Hypothalamus (tissue), 51 donors: Measurements from ENCODE around the gene OLIG3.

Experiments
- DNase-seq, 51 donors: peaks; one replicate each; lab custom pipeline; 2025; lab: John Stamatoyannopoulos, UW

OLIG3 gene

DNA sequence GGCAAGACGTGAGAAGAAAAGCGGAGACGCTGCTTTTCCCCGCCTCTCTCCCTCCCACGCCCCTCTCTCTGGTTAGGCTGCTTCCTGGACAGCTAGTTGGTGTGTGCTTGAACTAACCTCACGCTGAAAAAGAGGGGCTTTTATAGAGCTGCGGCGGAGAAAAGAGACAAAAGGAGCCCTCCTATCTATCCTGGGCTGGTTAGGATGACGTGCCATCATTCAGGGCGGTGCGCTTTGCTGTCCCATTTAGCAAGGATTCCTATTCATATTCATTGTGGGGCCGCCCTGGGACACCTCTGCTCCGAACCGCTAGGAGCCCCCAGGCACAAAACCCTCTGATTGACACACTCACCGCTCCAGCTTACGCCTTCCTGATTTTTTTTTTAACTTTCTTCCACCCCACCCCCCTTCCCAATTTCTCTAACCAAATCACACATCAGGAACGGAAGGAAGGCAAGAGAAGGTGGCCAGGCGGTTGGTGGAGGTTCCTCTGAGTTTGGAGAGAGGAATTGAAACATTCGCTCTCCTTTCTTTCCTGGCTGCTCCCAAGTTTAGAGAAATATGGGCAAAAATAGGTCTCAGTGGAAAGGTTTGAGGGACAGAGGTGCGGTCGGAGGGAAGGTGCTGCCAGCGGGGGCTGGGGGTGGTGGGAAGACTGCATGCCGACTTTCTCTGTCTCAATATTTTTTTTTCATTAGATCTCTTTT is at the start of gene OLIG3:
Gene OLIG3, minus strand, starts transcription at position 114 of the 707 bp plus-strand sequence. CDS start 224 bp downstream, outside the sequence.
- no peak for DNase-seq

- no peak for DNase-seq
Observed at GRCh38 chr6:137543114-137543513, 48.9 kb upstream of the OLIG3 start.

- DNase-seq, result no peak
Observed at GRCh38 chr6:137542713-137543112, 48.5 kb upstream of the OLIG3 start.

- no peak for DNase-seq
Observed at GRCh38 chr6:137541534-137542063, 47.4 kb upstream of the OLIG3 start.

DNA sequence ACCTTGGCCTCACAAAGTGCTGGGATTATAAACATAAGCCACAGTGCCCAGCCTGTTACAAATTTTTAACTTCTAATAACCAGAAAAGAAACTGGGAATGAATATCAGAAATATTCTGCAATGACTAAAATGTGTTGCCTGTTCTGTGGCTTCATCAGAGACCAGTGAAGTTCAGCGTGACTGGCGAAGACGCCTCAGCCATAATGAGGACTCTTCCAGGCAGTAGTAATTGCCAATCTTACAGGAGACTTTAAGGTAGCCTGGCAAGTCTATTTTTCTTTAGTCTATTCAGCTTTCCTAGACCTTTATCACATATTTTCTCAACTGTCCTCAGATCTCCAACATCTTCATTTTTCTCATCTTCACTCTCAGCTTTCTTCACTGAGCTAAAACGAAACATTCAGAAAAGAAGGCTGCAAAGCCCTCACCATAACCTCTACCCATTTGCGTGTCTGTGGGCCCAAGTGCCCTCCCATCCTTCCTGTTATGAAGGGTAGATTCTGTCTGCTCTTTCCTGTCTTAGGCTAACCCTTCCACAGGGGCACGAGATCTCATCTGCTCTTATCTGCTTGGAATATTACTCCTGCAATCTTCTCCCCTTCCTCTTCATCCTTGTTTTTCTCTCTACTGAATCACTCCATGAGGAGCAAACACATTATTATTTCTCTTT is 42.0 kb upstream of the OLIG3 start:
- DNase-seq, result no peak

GRCh38 chr6:137531376-137532092 is 37.3 kb upstream of the OLIG3 start:
- no peak for DNase-seq

DNA sequence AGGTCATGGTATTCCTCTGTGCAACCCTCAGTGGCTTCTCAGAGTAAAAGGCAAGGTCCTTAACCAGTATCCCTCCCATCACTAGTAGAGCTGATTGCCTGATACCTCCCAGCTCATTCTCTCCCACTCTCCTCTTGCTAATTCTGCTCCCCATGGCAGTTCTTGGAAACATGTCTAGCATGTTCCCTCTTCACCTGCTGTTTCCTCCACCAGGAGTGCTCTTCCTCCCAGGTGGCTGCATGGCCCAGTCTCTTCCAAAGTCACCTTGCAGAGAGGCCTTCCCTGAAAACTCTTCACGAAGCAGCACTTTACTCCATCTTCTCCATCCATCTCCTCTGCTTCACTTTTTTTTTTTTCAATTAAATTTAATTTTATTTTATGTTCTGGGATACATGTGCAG is 36.2 kb upstream of the OLIG3 start:
- no peak for DNase-seq

DNA sequence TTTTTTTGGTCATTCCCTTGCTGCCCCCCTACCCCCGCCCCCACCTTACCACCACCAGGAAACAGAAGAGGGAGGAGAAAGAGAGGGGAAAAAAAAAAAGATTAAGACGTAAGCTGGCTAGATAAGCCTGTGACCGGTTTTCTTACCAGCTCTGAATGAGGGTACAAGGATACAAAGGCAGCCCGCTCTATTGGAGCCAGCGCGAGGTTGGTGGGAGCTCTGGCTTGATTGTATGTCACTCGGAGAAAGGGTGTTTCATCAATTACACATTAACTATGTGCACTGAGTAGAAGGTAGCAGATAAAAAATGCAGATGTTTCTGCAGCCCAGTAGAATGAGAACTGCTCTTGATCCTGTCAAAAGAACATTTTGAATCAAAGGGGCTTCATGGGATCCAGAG is 28.6 kb upstream of the OLIG3 start:
- DNase-seq, result no peak

GRCh38 chr6:137522198-137522798 is 28.1 kb upstream of the OLIG3 start:
- DNase-seq, result no peak

DNA sequence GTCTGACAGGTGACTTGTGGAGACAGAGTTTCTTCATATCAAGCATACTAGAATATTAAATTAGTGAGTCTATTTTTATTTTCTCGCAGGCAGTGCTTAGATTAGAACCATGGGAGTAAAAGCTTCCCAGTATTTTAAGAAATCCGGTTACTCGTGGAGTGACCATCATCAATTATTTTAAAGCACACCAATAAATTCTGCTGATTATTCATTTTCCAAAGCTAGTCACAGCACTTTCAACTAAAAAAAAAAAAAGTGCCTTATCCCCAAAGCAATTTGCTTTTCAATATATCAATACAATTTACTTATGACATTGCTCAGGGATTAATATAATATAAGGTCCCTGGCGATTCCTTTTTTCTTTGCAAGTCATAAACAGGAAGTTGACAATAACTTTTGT is 26.3 kb upstream of the OLIG3 start:
- no peak for DNase-seq

- DNase-seq, result no peak
Observed at GRCh38 chr6:137519629-137520176, 25.5 kb upstream of the OLIG3 start.

GRCh38 chr6:137518386-137518983 is 24.3 kb upstream of the OLIG3 start:
- DNase-seq, result no peak

GRCh38 chr6:137514418-137514817 is 20.2 kb upstream of the OLIG3 start:
- no peak for DNase-seq

DNA sequence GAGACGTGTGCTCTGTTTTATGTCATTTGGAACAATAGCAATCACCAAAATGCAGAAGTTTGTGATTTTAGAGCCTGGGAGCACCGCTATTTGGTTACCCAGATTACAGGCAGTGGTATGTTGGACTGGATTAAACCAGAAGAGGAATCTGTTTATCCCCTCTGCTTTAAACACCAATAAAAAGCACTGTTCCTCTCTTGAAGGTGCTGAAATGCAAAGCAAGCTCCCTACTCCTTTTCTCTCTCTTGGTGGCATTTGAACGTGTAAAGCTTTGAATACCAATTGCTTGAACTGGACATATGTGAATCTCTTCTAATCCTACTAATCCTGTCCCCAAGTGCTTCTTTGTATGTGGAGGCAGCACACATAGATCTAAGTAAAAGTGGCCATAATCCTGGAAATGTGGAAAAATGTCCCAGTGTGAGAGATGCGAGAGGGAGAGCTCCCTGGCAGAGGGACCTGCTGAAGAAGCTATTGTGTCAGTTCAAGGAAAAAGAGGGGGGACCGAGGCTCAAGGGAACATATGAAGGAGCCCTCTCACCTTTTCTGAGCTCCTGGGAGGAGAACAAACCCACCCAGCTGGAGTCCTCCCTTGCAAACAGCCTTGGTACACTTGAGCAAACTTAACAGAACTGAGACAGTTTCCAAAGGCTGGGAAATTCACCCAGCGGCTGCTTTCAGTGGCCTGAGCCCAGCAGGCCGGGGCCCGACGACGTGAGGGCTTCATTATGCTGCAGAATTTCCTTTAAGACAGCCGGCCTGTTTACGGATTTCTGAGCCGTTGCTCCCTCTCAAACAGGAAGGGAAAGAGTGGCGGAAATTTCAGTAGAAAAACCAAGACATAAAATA is 18.8 kb upstream of the OLIG3 start:
- DNase-seq, result no peak

GRCh38 chr6:137510923-137511322 is 16.7 kb upstream of the OLIG3 start:
- DNase-seq, result no peak

GRCh38 chr6:137498481-137499190 is 4.4 kb upstream of the OLIG3 start:
- DNase-seq, result no peak

GRCh38 chr6:137497721-137498463 is 3.7 kb upstream of the OLIG3 start:
- DNase-seq, result no peak
